ENCODE data around the gene GTPBP6. TPM values are rescaled to one million over a fixed set of nuclear protein-coding genes. Genes with fewer than 3 reads are reported as not detected.

Gene GTPBP6
- total RNA-seq, 4 donors from 2014 or later = 35.3 to 53.5 (median 46.3) TPM

DNA sequence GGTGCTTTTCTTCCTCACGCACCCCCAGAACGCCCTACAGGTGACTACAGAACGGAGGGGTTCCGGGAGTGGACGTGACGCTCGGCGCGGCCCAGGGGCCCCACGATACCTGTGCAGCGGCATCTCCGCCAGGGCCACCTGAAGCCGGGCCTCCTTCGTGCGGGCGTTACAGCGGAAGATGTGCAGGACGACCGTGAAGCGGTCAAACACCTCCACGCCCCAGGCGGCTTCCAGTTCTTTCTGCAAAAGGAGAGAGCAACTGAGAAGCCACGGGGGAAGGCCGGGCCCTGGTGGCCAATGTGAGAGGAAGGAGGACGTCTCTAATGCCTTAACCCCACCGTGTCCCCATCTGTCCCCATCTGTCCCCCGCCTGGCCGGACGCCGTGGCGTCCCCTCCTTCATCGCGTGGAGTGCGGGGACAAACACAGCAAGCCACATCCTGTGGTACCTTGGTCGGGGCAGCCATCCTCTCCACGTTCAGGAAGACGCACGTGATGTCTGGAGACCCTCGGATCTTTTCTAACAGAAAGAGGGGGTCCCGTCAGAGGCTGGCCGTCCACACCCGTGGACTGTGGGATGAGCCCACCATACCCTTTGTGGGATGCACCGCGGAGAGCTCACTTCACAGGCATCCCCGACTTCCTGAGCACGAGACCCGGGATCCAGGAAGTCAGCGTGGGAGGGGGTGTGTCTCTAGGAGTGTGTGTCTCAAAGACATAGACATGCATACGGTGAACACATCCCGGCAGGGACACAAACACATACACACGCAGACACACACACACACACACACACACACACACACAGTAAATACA lies 3.6 kb downstream of the GTPBP6 start:
- Histone ChIP-seq H3K27ac (no peak overlapping the region), H3K27me3 (no peaks in the 10 kb centered on the region), H3K9me3 (no peaks in the 10 kb centered on the region), H3K4me1 (peaks cover 0 to 25% (median 5%) of the 10 kb centered on the region in 3 donors), H3K36me3 (peaks cover 0 to 64% of the 10 kb centered on the region in 2 donors), H3K4me3 (no peak overlapping the region)
- ATAC-seq = no peak
- TF ChIP-seq POLR2AphosphoS5 (IDR thresholded peaks at IDR 0.05) (no peak), POLR2A (IDR thresholded peaks at IDR 0.05) (no peak), EP300 (IDR thresholded peaks at IDR 0.05) (no peak)
- TF ChIP-seq, protein P1, sequence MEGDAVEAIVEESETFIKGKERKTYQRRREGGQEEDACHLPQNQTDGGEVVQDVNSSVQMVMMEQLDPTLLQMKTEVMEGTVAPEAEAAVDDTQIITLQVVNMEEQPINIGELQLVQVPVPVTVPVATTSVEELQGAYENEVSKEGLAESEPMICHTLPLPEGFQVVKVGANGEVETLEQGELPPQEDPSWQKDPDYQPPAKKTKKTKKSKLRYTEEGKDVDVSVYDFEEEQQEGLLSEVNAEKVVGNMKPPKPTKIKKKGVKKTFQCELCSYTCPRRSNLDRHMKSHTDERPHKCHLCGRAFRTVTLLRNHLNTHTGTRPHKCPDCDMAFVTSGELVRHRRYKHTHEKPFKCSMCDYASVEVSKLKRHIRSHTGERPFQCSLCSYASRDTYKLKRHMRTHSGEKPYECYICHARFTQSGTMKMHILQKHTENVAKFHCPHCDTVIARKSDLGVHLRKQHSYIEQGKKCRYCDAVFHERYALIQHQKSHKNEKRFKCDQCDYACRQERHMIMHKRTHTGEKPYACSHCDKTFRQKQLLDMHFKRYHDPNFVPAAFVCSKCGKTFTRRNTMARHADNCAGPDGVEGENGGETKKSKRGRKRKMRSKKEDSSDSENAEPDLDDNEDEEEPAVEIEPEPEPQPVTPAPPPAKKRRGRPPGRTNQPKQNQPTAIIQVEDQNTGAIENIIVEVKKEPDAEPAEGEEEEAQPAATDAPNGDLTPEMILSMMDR (IDR thresholded peaks at IDR 0.05) = no peak
- 86% methylated on average over 2 of the region's 51 CpGs; no CpG with 5 or more reads in 1 of the 2 donors for WGBS, 2 donors (ENCODE audit: low coverage in 1 of 2)

DNA sequence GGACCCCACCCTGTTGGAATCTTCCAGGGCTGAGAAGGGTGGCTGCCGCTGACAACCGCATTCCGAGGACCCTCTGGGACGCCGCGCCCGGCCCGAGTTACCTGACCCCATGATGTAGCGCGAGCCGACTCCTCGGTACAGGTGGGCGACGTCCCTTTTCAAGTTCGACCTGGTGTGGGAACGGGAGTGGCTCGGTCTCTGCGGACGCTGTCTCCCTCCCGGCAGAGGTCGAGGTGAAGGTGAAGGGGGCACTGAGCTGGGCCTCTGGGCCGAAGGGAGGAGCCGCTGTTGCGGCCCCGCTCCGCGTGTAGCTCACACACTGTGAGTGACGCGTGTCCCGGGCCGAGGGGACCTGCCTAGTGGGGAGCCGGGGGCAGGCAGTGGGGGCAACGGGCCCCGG lies 4.5 kb downstream of the GTPBP6 start:
- no peak overlapping the region for H3K4me3 ChIP-seq
- peaks cover 0 to 19% (median 0%) of the 10 kb centered on the region in 3 donors for H3K4me1 ChIP-seq
- TF ChIP-seq EP300 (IDR thresholded peaks at IDR 0.05) (no peak), POLR2A (IDR thresholded peaks at IDR 0.05) (no peak), POLR2AphosphoS5 (IDR thresholded peaks at IDR 0.05) (no peak)
- TF ChIP-seq, protein P1 (IDR thresholded peaks at IDR 0.05) = no peak
- H3K27me3 ChIP-seq = no peaks in the 10 kb centered on the region
- no peaks in the 10 kb centered on the region for H3K9me3 ChIP-seq
- ATAC-seq = no peak
- no CpG with 5 or more reads among the region's 34 CpGs for WGBS, 2 donors (ENCODE audit: low coverage in 1 of 2)
- H3K36me3 ChIP-seq = peaks cover 0 to 74% of the 10 kb centered on the region in 2 donors
- no peak overlapping the region for H3K27ac ChIP-seq

DNA sequence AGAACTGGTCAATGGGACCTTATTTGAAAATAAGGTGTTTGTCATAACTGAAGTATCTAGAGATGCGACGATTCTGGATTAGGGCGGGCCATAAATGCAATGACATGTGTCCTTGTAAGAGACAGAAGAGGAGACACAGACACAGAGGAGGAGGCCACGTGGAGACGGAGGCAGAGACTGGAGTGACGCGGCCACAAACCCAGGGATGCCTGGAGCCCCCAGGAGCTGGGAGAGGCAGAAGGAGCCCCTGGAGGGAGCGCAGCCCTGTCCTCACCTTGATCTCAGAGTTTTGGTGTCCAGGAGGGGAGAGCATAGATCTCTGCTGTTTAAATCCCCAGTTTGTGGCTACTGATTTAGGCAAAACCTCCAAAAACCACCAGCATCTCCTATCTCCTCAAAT lies 5.0 kb downstream of the GTPBP6 start:
- Histone ChIP-seq H3K4me3 (no peak overlapping the region), H3K9me3 (no peaks in the 10 kb centered on the region), H3K4me1 (peaks cover 0 to 19% (median 0%) of the 10 kb centered on the region in 3 donors), H3K36me3 (peaks cover 0 to 79% of the 10 kb centered on the region in 2 donors), H3K27me3 (no peaks in the 10 kb centered on the region), H3K27ac (no peak overlapping the region)
- TF ChIP-seq POLR2AphosphoS5 (IDR thresholded peaks at IDR 0.05) (no peak), POLR2A (IDR thresholded peaks at IDR 0.05) (no peak), EP300 (IDR thresholded peaks at IDR 0.05) (no peak)
- TF ChIP-seq, protein P1 (IDR thresholded peaks at IDR 0.05) = no peak
- 93 to 97% methylated on average over 5 to 8 of the region's 8 CpGs for WGBS, 2 donors (ENCODE audit: low coverage in 1 of 2)
- no peak for ATAC-seq

DNA sequence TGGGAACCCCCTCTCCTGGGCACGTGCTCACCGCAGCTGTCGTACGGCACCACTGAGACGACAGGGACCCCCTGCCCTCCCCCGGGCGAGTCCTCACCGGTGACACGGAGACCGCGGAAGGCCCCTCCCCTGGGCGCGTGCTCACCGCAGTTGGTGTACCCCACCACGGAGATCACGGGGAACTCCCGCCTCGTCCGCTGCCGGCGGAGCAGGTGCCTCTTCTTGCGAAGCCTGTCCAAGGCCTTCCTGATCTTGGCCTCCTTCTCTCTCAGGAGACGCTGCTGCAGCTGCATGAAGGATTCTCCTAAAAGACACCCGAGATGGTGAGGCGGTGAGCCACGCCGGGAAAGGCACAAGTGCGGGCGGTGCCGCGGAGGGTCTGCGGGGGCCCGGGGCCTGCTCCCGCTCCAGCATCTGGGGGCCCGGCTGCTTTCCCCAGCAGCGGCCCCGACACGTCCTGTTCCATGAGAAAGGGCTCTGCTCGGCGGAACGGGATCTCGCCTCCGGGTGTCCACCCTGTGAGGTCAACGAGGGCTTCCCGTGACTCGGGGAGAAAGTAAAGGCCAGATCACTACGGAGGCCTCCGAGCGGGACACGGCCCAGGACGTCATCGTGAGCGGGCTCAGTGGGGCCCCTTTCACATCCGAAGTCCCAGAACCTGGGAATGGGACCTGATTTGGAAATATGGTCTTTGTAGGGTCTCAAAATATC lies 5.8 kb downstream of the GTPBP6 start:
- Histone ChIP-seq H3K36me3 (peaks cover 0 to 86% of the 10 kb centered on the region in 2 donors), H3K27me3 (no peaks in the 10 kb centered on the region), H3K4me3 (no peak overlapping the region), H3K27ac (no peak overlapping the region), H3K9me3 (no peaks in the 10 kb centered on the region), H3K4me1 (peaks cover 0 to 17% (median 0%) of the 10 kb centered on the region in 3 donors)
- TF ChIP-seq EP300 (IDR thresholded peaks at IDR 0.05) (no peak), POLR2AphosphoS5 (IDR thresholded peaks at IDR 0.05) (no peak), POLR2A (IDR thresholded peaks at IDR 0.05) (no peak)
- TF ChIP-seq, protein P1 (IDR thresholded peaks at IDR 0.05) = no peak
- no peak for ATAC-seq
- WGBS, 2 donors (ENCODE audit: low coverage in 1 of 2) = 80 to 96% methylated on average over 8 to 9 of the region's 54 CpGs

Measured in gastroesophageal sphincter (tissue), 4 donors.